Adrenal gland (tissue), 12 donors: ENCODE data around the gene FLT1. TPM values are rescaled to one million over a fixed set of nuclear protein-coding genes. Genes with fewer than 3 reads are reported as not detected.

Source experiments
- DNase-seq, 7 donors: peaks; one replicate each; pipeline ENCODE4 v3.0.0-alpha.2; 2019 to 2020
- H3K27ac ChIP-seq, 5 donors: fragments of 200-600 bp; sonication (generic) in 4 of 5; 1 replicate in 3 of 5; 2 replicates in 2 of 5; pipeline versions ENCODE4 v1.5.1 to v1.8.0; 2016 to 2020; ENCODE audit warnings: mild to moderate bottlenecking in 1 of 5
- H3K27me3 ChIP-seq: fragments of 200-600 bp; 2 replicates; pipeline ENCODE4 v1.8.0; 2021
- H3K36me3 ChIP-seq, 2 donors: fragments of 200-600 bp; replicated peaks in 1 of 2; 1 replicate in 1 of 2; 2 replicates in 1 of 2; pipeline versions ENCODE4 v1.5.1 to v1.8.0; 2018 to 2022
- H3K4me1 ChIP-seq, 2 donors: fragments of 200-600 bp; replicated peaks in 1 of 2; 1 replicate in 1 of 2; 2 replicates in 1 of 2; pipeline versions ENCODE4 v1.5.1 to v1.8.0; 2018 to 2021
- H3K4me3 ChIP-seq, 4 donors: fragments of 200-600 bp; sonication (generic) in 3 of 4; one replicate each; pipeline ENCODE4 v1.5.1; 2016 to 2018
- H3K9me3 ChIP-seq, 3 donors: fragments of 200-600 bp; sonication (generic) in 1 of 3; replicated peaks in 1 of 3; 1 replicate in 2 of 3; 2 replicates in 1 of 3; pipeline versions ENCODE4 v1.5.1 to v1.8.0; 2016 to 2021
- CTCF ChIP-seq, 6 experiments: fragments of 450-650 bp in 4 of 6; fragments of 200-600 bp in 2 of 6; sonication (generic) in 1 of 6; IDR thresholded peaks; 1 replicate in 5 of 6; 2 replicates in 1 of 6; pipeline versions ENCODE4 v1.5.1 to v1.8.0; 2016 to 2021; ENCODE audit warnings: antibody characterized with exemption in 6 of 6, mild to moderate bottlenecking in 2 of 6, moderate library complexity in 1 of 6
- POLR2A ChIP-seq, 2 donors: fragments of 450-650 bp; IDR thresholded peaks; one replicate each; pipeline ENCODE4 v1.6.1; 2017; ENCODE audit warnings: antibody characterized with exemption in 2 of 2, mild to moderate bottlenecking in 2 of 2, moderate library complexity in 1 of 2
- WGBS, 4 donors: extraction: QIAGEN DNeasy Blood & Tissue Kit in 2 of 4; methylation state at CpG; one replicate each; pipeline versions ENCODE4 v1.1.5 to v1.1.7; 2013 to 2017; 5-methylcytosine and 5-hydroxymethylcytosine counted together
- intact Hi-C, 2 donors: fragments of 100-400 bp; cut with DNase I; formaldehyde crosslinking; loops; one replicate each; pipeline versions ENCODE4 v1.14.1 to v1.15.0; 2022 to 2023
- polyA plus RNA-seq, 3 donors: library from polyadenylated mRNA; stranded (reverse); fragments of 200-250 nt in 2 of 3; fragments of 350-450 nt in 1 of 3; fragmentation: Illumina TruSeq in 1 of 3; extraction: RNeasy Lipid Tissue Mini Kit (QIAGEN cat#74804) in 1 of 3; gene quantifications; one replicate each; pipeline ENCODE4 v1.2.3, GENCODE V29; 2013 to 2014
- total RNA-seq, 9 donors: library from RNA; depleted of rRNA in 4 of 9; stranded (reverse); fragments of >200 nt in 4 of 9; fragments of 120-200 nt in 1 of 9; fragmentation: NEBNext Ultra II Directional in 1 of 9; extraction: Animal tissue kit (Norgen Biotek cat#: 25700) in 1 of 9; gene quantifications; one replicate each; pipeline versions ENCODE4 v1.1.0 to v1.2.4, GENCODE V29; 2013 to 2023
- donor health status: healthy with polysubstance abuse.
- donor health status: Bipolar disorder and iron deficiency.
- donor health status: DM: yes; HTN: yes; CAD: no.
- donor health status: DM: no; HTN: no; CAD: no.
- donor health status: DM: no; HTN: no; CAD: no.
- donor health status: DM: yes; HTN: yes; CAD: no.

Gene FLT1
- total and polyA plus RNA-seq, 12 donors, result 2.7 to 55.9 (median 24.2) TPM

- no peak for DNase-seq
- TF ChIP-seq CTCF (IDR thresholded peaks at IDR 0.05), result no peak
- no peak for TF ChIP-seq POLR2A (IDR thresholded peaks at IDR 0.05)
- no peak overlapping the region for H3K27ac ChIP-seq
- intact Hi-C loops, result loop anchor here (2.0 to 10.0 kb wide), 3 partner anchors 310 to 472 kb away; no protein-coding TSS in a partner anchor
- H3K4me3 ChIP-seq, result no peak overlapping the region
- H3K4me1 ChIP-seq, result no peaks in the 10 kb centered on the region
- no peaks in the 10 kb centered on the region for H3K36me3 ChIP-seq
- H3K9me3 ChIP-seq, result no peaks in the 10 kb centered on the region
- WGBS, 4 donors, result 55 to 61% (median 59%) methylated on average over 2 of the region's 2 CpGs
- no peaks in the 10 kb centered on the region for H3K27me3 ChIP-seq
These were observed 169.9 kb downstream of the FLT1 start for GRCh38 chr13:28325022-28325421.

- TF ChIP-seq POLR2A (IDR thresholded peaks at IDR 0.05), result no peak
- TF ChIP-seq CTCF (IDR thresholded peaks at IDR 0.05), result peak; percentile 61 to 78 (median 72)
- peak; percentile 53 to 77 (median 67) for DNase-seq
- Histone ChIP-seq H3K9me3 (no peaks in the 10 kb centered on the region), H3K27me3 (no peaks in the 10 kb centered on the region), H3K27ac (no peak overlapping the region), H3K4me3 (no peak overlapping the region), H3K36me3 (no peaks in the 10 kb centered on the region), H3K4me1 (no peaks in the 10 kb centered on the region)
- intact Hi-C loops, result loop anchor here (2.0 to 10.0 kb wide), 3 partner anchors 311 to 473 kb away; no protein-coding TSS in a partner anchor
- WGBS, 4 donors, result 25 to 38% (median 28%) methylated on average over 4 of the region's 4 CpGs
These were observed 170.6 kb downstream of the FLT1 start for GRCh38 chr13:28324181-28324789.

- no peaks in the 10 kb centered on the region for H3K4me1 ChIP-seq
- DNase-seq, result no peak
- no peaks in the 10 kb centered on the region for H3K9me3 ChIP-seq
- 63 to 72% (median 65%) methylated on average over 11 of the region's 11 CpGs for WGBS, 4 donors
- no peaks in the 10 kb centered on the region for H3K27me3 ChIP-seq
- H3K27ac ChIP-seq, result no peak overlapping the region
- TF ChIP-seq CTCF (IDR thresholded peaks at IDR 0.05), result no peak
- no peak for TF ChIP-seq POLR2A (IDR thresholded peaks at IDR 0.05)
- intact Hi-C loops, result loop anchor here (5.0 to 10.0 kb wide), 2 partner anchors 312 to 475 kb away; no protein-coding TSS in a partner anchor
- H3K4me3 ChIP-seq, result no peak overlapping the region
- no peaks in the 10 kb centered on the region for H3K36me3 ChIP-seq
These were observed 172.5 kb downstream of the FLT1 start for GRCh38 chr13:28322256-28322905.

GRCh38 chr13:28321756-28322155 is 173.2 kb downstream of the FLT1 start:
- no peaks in the 10 kb centered on the region for H3K4me1 ChIP-seq
- no peaks in the 10 kb centered on the region for H3K27me3 ChIP-seq
- intact Hi-C loops, result loop anchor here (5.0 to 10.0 kb wide), 2 partner anchors 313 to 476 kb away; no protein-coding TSS in a partner anchor
- no peak for DNase-seq
- H3K9me3 ChIP-seq, result no peaks in the 10 kb centered on the region
- no peak overlapping the region for H3K4me3 ChIP-seq
- no peaks in the 10 kb centered on the region for H3K36me3 ChIP-seq
- WGBS, 4 donors, result 73 to 90% (median 82%) methylated on average over 2 of the region's 2 CpGs
- H3K27ac ChIP-seq, result no peak overlapping the region
- TF ChIP-seq CTCF (IDR thresholded peaks at IDR 0.05), result no peak
- no peak for TF ChIP-seq POLR2A (IDR thresholded peaks at IDR 0.05)
